Embryonic facial prominence (tissue), 1 donor: ENCODE results near the gene NPDC1.
A peak's percentile ranks its signal among the peaks of the same experiment; 100 is the strongest.

Source experiments
- DNase-seq: peaks from one replicate; pipeline ENCODE4 v3.0.0-alpha.2; 2016; ENCODE audit errors: extremely low spot score

Gene NPDC1

GRCh38 chr9:136994180-136994887 is 51.6 kb downstream of the NPDC1 start:
- no peak for DNase-seq

GRCh38 chr9:136992819-136993369 is 53.1 kb downstream of the NPDC1 start:
- no peak for DNase-seq

- DNase-seq, result peak; percentile 85
Measured at GRCh38 chr9:136991993-136992818, 53.8 kb downstream of the NPDC1 start, which contains the start of gene PAXX. Gene PAXX, plus strand, starts transcription at chr9:136992422. Its CDS starts 22 bp downstream, at chr9:136992444.

DNA sequence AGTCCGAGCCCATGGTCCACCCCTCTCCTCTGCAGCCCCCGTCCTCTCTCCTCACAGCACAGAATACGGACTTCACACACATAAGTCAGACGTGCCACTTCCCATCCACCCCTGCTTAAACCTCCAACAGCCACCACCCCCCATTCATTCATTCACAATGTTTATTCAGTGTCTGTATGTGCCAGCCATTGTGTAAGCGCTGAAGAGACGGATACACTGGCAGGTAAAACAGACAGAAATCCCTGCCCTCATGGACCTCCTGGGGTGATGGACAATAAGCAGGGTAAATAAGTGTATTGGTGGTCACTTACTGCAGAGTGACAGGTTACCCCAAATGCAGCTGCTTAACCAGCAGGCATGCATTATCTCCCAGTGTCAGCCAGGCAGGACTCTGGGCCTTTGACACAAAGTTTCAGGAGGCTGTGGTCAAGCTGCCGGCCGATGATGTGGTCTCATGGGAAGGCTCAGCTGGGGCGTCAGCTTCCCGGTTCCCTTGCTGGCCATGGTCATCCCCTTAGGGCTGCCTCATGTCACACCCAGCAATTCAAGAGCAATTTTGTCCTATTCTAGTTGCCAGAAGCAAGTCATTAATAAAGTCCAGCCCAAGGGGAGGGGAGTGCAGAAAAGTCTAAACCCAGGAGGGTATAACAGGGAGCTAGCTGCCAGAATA is 55.6 kb downstream of the NPDC1 start:
- no peak for DNase-seq
